Activated CD8-positive, alpha-beta T cell treated with anti-CD3 and anti-CD28 coated beads for 36 hours (primary cell): ENCODE results near the gene KARS1. TPM values are rescaled to one million over a fixed set of nuclear protein-coding genes. Genes with fewer than 3 reads are reported as not detected.

Source experiments
- ATAC-seq: fragments of 200-7000 bp; cut with Tn5 transposase; one replicate; pipeline ENCODE4 v1.10.0; 2021; ENCODE audit warnings: mild to moderate bottlenecking, moderate library complexity
- CTCF ChIA-PET: fragments of 350-600 bp; sonication (Branson Sonifier 250); formaldehyde crosslinking; loops from one replicate; lab custom pipeline; 2021; ENCODE audit warnings: antibody characterized with exemption; lab: Charles Lee
- POLR2A ChIA-PET: fragments of 350-600 bp; sonication (Branson Sonifier 250); formaldehyde crosslinking; loops from one replicate; lab custom pipeline; 2021; ENCODE audit warnings: antibody characterized with exemption; lab: Charles Lee
- DNase-seq: peaks from one replicate; pipeline ENCODE4 v3.0.0-alpha.2; 2020
- H3K27ac Mint-ChIP-seq: one replicate; pipeline ENCODE4 v1.8.0; 2021; ENCODE audit warnings: mild to moderate bottlenecking, mixed read lengths
- H3K27me3 Mint-ChIP-seq: one replicate; pipeline ENCODE4 v1.8.0; 2021; ENCODE audit warnings: mixed read lengths
- H3K36me3 Mint-ChIP-seq: one replicate; pipeline ENCODE4 v1.8.0; 2021; ENCODE audit warnings: low read depth, mixed read lengths
- H3K4me1 Mint-ChIP-seq: one replicate; pipeline ENCODE4 v1.8.0; 2021; ENCODE audit warnings: low read depth, mixed read lengths
- H3K4me3 Mint-ChIP-seq: one replicate; pipeline ENCODE4 v1.8.0; 2021; ENCODE audit warnings: mild to moderate bottlenecking, moderate library complexity, mixed read lengths
- H3K9me3 Mint-ChIP-seq: one replicate; pipeline ENCODE4 v1.8.0; 2021; ENCODE audit warnings: mixed read lengths
- CTCF ChIP-seq: fragments of 200-600 bp; IDR thresholded peaks from one replicate; pipeline ENCODE4 v1.8.0; 2022; ENCODE audit warnings: antibody characterized with exemption, mild to moderate bottlenecking
- intact Hi-C: fragments of 100-400 bp; cut with micrococcal nuclease; formaldehyde crosslinking; loops from one replicate; pipeline ENCODE4 v1.10.0; 2022
- total RNA-seq, 2 experiments: library from RNA; stranded (reverse); gene quantifications; one replicate each; pipeline ENCODE4 v1.2.3, GENCODE V29; 2021

KARS1 gene
- total RNA-seq, 2 experiments from 2014 or later, result 320 to 335 TPM

GRCh38 chr16:75653922-75654321 lies 6.5 kb upstream of the KARS1 start:
- ATAC-seq, result no peak
- no peak for TF ChIP-seq CTCF
- Mint-ChIP-seq H3K27me3 (no peaks in the 10 kb centered on the region), H3K36me3 (peaks cover 47% of the 10 kb centered on the region), H3K9me3 (no peaks in the 10 kb centered on the region), H3K4me3 (no peak overlapping the region), H3K27ac (peak overlapping the region; percentile 78), H3K4me1 (peaks cover 40% of the 10 kb centered on the region)
- ChIA-PET POLR2A (interaction anchor here (0.9 kb wide), 1 partner anchor 110 kb away, joined by 3 read pairs; no protein-coding TSS in a partner anchor), CTCF (interaction anchor here (0.9 kb wide), 1 partner anchor 110 kb away, joined by 5 read pairs; no protein-coding TSS in a partner anchor)
- DNase-seq, result no peak
- intact Hi-C loops, result no loop called here

GRCh38 chr16:75648265-75649076 lies 1.0 kb upstream of the KARS1 start:
- intact Hi-C loops, result loop anchor here (2.0 to 5.0 kb wide), 2 partner anchors 26 to 114 kb away; partner anchors contain the start of gene ADAT1
- Mint-ChIP-seq H3K9me3 (no peaks in the 10 kb centered on the region), H3K4me1 (peaks cover 51% of the 10 kb centered on the region), H3K4me3 (peak overlapping the region; percentile 84), H3K27me3 (no peaks in the 10 kb centered on the region), H3K27ac (peak overlapping the region; percentile 91), H3K36me3 (peaks cover 54% of the 10 kb centered on the region)
- ChIA-PET POLR2A (interaction anchor here (0.8 to 4.8 kb wide), 14 partner anchors 7 to 1543 kb away, joined by 3 to 50 read pairs (median 10); partner anchors contain the start of genes ADAT1, CFDP1, GABARAPL2 and MON1B), CTCF (interaction anchor here (0.8 to 5.2 kb wide), 9 partner anchors 16 to 215 kb away, joined by 3 to 20 read pairs (median 4); partner anchors contain the start of genes ADAT1, CFDP1 and GABARAPL2)
- DNase-seq (peak; percentile 95), ATAC-seq (peak; percentile 45)
- TF ChIP-seq CTCF, result no peak

DNA sequence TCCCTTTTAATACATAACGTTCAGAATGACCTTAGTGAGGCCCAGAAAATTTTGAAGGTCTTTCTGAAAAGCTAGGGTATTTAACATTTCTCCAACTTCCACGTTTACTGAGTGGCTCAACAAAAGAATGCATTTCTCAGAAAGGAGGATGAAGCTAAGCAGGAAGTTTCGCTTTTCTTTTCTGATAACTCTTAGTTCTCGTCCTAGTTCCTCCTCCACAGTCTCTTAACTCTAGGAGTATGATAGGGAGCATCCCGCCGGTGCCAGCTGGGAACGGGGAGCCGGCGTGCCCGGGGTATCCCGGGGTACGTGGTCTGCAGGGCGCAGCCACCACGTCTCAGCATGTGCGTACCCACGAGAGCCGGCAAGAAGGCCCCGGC lies 363 bp downstream of the KARS1 start:
- ChIA-PET POLR2A (interaction anchor here (0.8 to 4.8 kb wide), 15 partner anchors 9 to 1544 kb away, joined by 3 to 50 read pairs (median 7); partner anchors contain the start of genes ADAT1, CFDP1, MON1B and TMEM170A), CTCF (interaction anchor here (1.0 to 5.2 kb wide), 8 partner anchors 9 to 214 kb away, joined by 3 to 20 read pairs (median 5); partner anchors contain the start of genes ADAT1, CFDP1 and GABARAPL2)
- Mint-ChIP-seq H3K9me3 (no peaks in the 10 kb centered on the region), H3K27me3 (no peaks in the 10 kb centered on the region), H3K4me1 (peaks cover 49% of the 10 kb centered on the region), H3K4me3 (peak overlapping the region; percentile 84), H3K27ac (peak overlapping the region; percentile 91), H3K36me3 (peaks cover 66% of the 10 kb centered on the region)
- TF ChIP-seq CTCF, result no peak
- ATAC-seq, result peak; percentile 10
- intact Hi-C loops, result loop anchor here (5.0 kb wide), 1 partner anchor 115 kb away; no protein-coding TSS in a partner anchor
- no peak for DNase-seq

- peaks cover 70% of the 10 kb centered on the region for H3K36me3 Mint-ChIP-seq
- POLR2A ChIA-PET, result interaction anchor here (0.6 to 6.9 kb wide), 4 partner anchors 8 to 81 kb away, joined by 3 to 67 read pairs (median 12); no protein-coding TSS in a partner anchor
- CTCF ChIA-PET, result interaction anchor here (1.0 kb wide), 1 partner anchor 13 kb away, joined by 3 read pairs; no protein-coding TSS in a partner anchor
- no peaks in the 10 kb centered on the region for H3K9me3 Mint-ChIP-seq
- H3K27me3 Mint-ChIP-seq, result no peaks in the 10 kb centered on the region
- intact Hi-C loops, result loop anchor here (5.0 kb wide), 1 partner anchor 118 kb away; no protein-coding TSS in a partner anchor
- peak overlapping the region; percentile 61 for H3K4me3 Mint-ChIP-seq
- H3K4me1 Mint-ChIP-seq, result peaks cover 38% of the 10 kb centered on the region
- no peak for TF ChIP-seq CTCF
- H3K27ac Mint-ChIP-seq, result peak overlapping the region; percentile 82
- DNase-seq, result no peak
- ATAC-seq, result no peak
Observed at GRCh38 chr16:75644240-75645012, 3.0 kb downstream of the KARS1 start.
